Measurements from ENCODE around the gene DNAJC28. TPM values are rescaled to one million over a fixed set of nuclear protein-coding genes. Genes with fewer than 3 reads are reported as not detected.

Gene DNAJC28
- total RNA-seq: 1 to 10 TPM; 1.6 to 2.1 TPM
- polyA plus RNA-seq: 1 to 10 TPM in 1 of 3 donors, under 1 TPM in 2; 0.89 to 1.8 (median 0.94) TPM
- 0 to 4.8 (median 1.2) reads per million in 6 experiments for total RNA-seq

- DNase-seq (peak; percentile 93 to 100 (median 96)), ATAC-seq (peak; percentile 94 to 96)
- peak within 1 kb of the TSS; percentile 90 to 98 (median 94) for H3K27ac Mint-ChIP-seq
- H3K36me3 Mint-ChIP-seq: peaks cover 0 to 4% (median 0%) of the 10 kb centered on the region in 3 donors
- H3K4me3 Mint-ChIP-seq: peak within 1 kb of the TSS; percentile 85 to 98 (median 91)
- H3K4me1 Mint-ChIP-seq: peaks cover 5 to 15% (median 10%) of the 10 kb centered on the region in 4 donors
- H3K27me3 Mint-ChIP-seq: no peaks in the 10 kb centered on the region
- POLR2A ChIA-PET: interaction anchor here (0.6 to 3.5 kb wide), 9 partner anchors 9 to 275 kb away, joined by 3 to 112 read pairs (median 4); partner anchors contain the start of genes DONSON, GART, IFNAR1 and SON
- H3K9me3 Mint-ChIP-seq: no peaks in the 10 kb centered on the region
Measured at GRCh38 chr21:33491373-33492102, at the start of gene DNAJC28. Gene DNAJC28 (minus strand): TSS chr21:33491716. CDS start chr21:33489393, 2,323 bp downstream.

- ATAC-seq (no peak), DNase-seq (no peak)
- POLR2A ChIA-PET: interaction anchor here (1.2 to 4.3 kb wide), 8 partner anchors 18 to 770 kb away, joined by 3 to 82 read pairs (median 18); partner anchors contain the start of genes DNAJC28, DONSON, IFNAR1 and PAXBP1
- Mint-ChIP-seq H3K27ac (peak overlapping the region; percentile 99 to 100 (median 100)), H3K36me3 (peaks cover 13 to 35% (median 24%) of the 10 kb centered on the region in 3 donors), H3K4me3 (peak overlapping the region; percentile 92 to 100 (median 99)), H3K4me1 (peaks cover 22 to 51% (median 49%) of the 10 kb centered on the region in 4 donors), H3K27me3 (peaks cover 0 to 2% (median 0%) of the 10 kb centered on the region in 5 donors), H3K9me3 (no peaks in the 10 kb centered on the region)
Measured at GRCh38 chr21:33541105-33541711, 49.7 kb upstream of the DNAJC28 start.

GRCh38 chr21:33540711-33541104, 49.2 kb upstream of the DNAJC28 start:
- Mint-ChIP-seq H3K4me1 (peaks cover 22 to 46% (median 44%) of the 10 kb centered on the region in 4 donors), H3K4me3 (peak overlapping the region; percentile 61 to 100 (median 82)), H3K36me3 (peaks cover 13 to 36% (median 24%) of the 10 kb centered on the region in 3 donors), H3K9me3 (no peaks in the 10 kb centered on the region), H3K27me3 (peaks cover 0 to 2% (median 0%) of the 10 kb centered on the region in 5 donors), H3K27ac (peak overlapping the region; percentile 79 to 100 (median 94))
- DNase-seq (no peak), ATAC-seq (no peak)
- POLR2A ChIA-PET: interaction anchor here (1.8 to 4.3 kb wide), 4 partner anchors 20 to 60 kb away, joined by 3 to 82 read pairs (median 38); partner anchors contain the start of genes DNAJC28, DONSON and TMEM50B

GRCh38 chr21:33539616-33540015, 48.1 kb upstream of the DNAJC28 start:
- Mint-ChIP-seq H3K4me3 (no peak overlapping the region), H3K27me3 (peaks cover 0 to 2% (median 0%) of the 10 kb centered on the region in 5 donors), H3K27ac (peak overlapping the region in 6 of 10 donors; percentile 8 to 100 (median 64)), H3K9me3 (no peaks in the 10 kb centered on the region), H3K4me1 (peaks cover 22 to 38% (median 36%) of the 10 kb centered on the region in 4 donors), H3K36me3 (peaks cover 13 to 47% (median 24%) of the 10 kb centered on the region in 3 donors)
- no peak for ATAC-seq
- DNase-seq: no peak
- POLR2A ChIA-PET: interaction anchor here (0.6 to 4.3 kb wide), 2 partner anchors 59 to 399 kb away, joined by 3 to 82 read pairs; partner anchors contain the start of gene TMEM50B

- Mint-ChIP-seq H3K27ac (no peak overlapping the region), H3K4me3 (no peak overlapping the region), H3K4me1 (peaks cover 16 to 32% (median 26%) of the 10 kb centered on the region in 4 donors), H3K9me3 (no peaks in the 10 kb centered on the region), H3K36me3 (peaks cover 7 to 69% (median 29%) of the 10 kb centered on the region in 3 donors), H3K27me3 (no peaks in the 10 kb centered on the region)
- POLR2A ChIA-PET: interaction anchor here (0.9 kb wide), 1 partner anchor 57 kb away, joined by 3 read pairs; the partner anchor contains the start of gene TMEM50B
- ATAC-seq: no peak
- no peak for DNase-seq
Measured at GRCh38 chr21:33537212-33537611, 45.7 kb upstream of the DNAJC28 start.

- Mint-ChIP-seq H3K27ac (no peak overlapping the region), H3K36me3 (peaks cover 0 to 94% (median 24%) of the 10 kb centered on the region in 3 donors)
- no peak for ATAC-seq
Measured at GRCh38 chr21:33531007-33531406, 39.5 kb upstream of the DNAJC28 start.

GRCh38 chr21:33522953-33523349, 31.4 kb upstream of the DNAJC28 start:
- Mint-ChIP-seq H3K4me3 (no peak overlapping the region), H3K4me1 (no peaks in the 10 kb centered on the region), H3K9me3 (no peaks in the 10 kb centered on the region), H3K27me3 (no peaks in the 10 kb centered on the region), H3K36me3 (peaks cover 0 to 66% (median 14%) of the 10 kb centered on the region in 3 donors), H3K27ac (peak overlapping the region in 1 of 10 donors; percentile 28)
- DNase-seq: no peak
- POLR2A ChIA-PET: interaction anchor here (0.5 kb wide), 1 partner anchor 25 kb away, joined by 3 read pairs; no protein-coding TSS in a partner anchor
- ATAC-seq: no peak

More at GRCh38 chr21:33531007-33531406, 39.5 kb upstream of the DNAJC28 start:
- POLR2A ChIA-PET: no interaction called here
- DNase-seq: no peak
- no peaks in the 10 kb centered on the region for H3K9me3 Mint-ChIP-seq
- H3K4me3 Mint-ChIP-seq: no peak overlapping the region
- H3K27me3 Mint-ChIP-seq: no peaks in the 10 kb centered on the region
- H3K4me1 Mint-ChIP-seq: no peaks in the 10 kb centered on the region

- H3K27ac Mint-ChIP-seq: peak overlapping the region in 3 of 10 donors; percentile 28 to 54 (median 43)
Measured at GRCh38 chr21:33522297-33522952, 30.9 kb upstream of the DNAJC28 start.

GRCh38 chr21:33518899-33519298, 27.4 kb upstream of the DNAJC28 start:
- Mint-ChIP-seq H3K36me3 (peaks cover 4 to 70% (median 24%) of the 10 kb centered on the region in 3 donors), H3K27ac (peak overlapping the region in 1 of 10 donors; percentile 57), H3K27me3 (no peaks in the 10 kb centered on the region), H3K4me3 (no peak overlapping the region), H3K4me1 (peaks cover 0 to 4% (median 0%) of the 10 kb centered on the region in 4 donors), H3K9me3 (no peaks in the 10 kb centered on the region)
- DNase-seq (no peak), ATAC-seq (no peak)
- POLR2A ChIA-PET: interaction anchor here (0.7 kb wide), 1 partner anchor 1329 kb away, joined by 3 read pairs; no protein-coding TSS in a partner anchor

More at GRCh38 chr21:33522297-33522952, 30.9 kb upstream of the DNAJC28 start:
- no peaks in the 10 kb centered on the region for H3K9me3 Mint-ChIP-seq
- DNase-seq (no peak), ATAC-seq (no peak)
- no peak overlapping the region for H3K4me3 Mint-ChIP-seq
- POLR2A ChIA-PET: no interaction called here
- H3K36me3 Mint-ChIP-seq: peaks cover 0 to 66% (median 14%) of the 10 kb centered on the region in 3 donors
- H3K27me3 Mint-ChIP-seq: no peaks in the 10 kb centered on the region
- no peaks in the 10 kb centered on the region for H3K4me1 Mint-ChIP-seq

GRCh38 chr21:33514229-33514628, 22.7 kb upstream of the DNAJC28 start:
- Mint-ChIP-seq H3K36me3 (peaks cover 22 to 92% (median 23%) of the 10 kb centered on the region in 3 donors), H3K4me1 (peaks cover 0 to 4% (median 0%) of the 10 kb centered on the region in 4 donors), H3K27ac (no peak overlapping the region), H3K4me3 (no peak overlapping the region), H3K27me3 (no peaks in the 10 kb centered on the region), H3K9me3 (no peaks in the 10 kb centered on the region)
- DNase-seq (no peak), ATAC-seq (no peak)
- POLR2A ChIA-PET: interaction anchor here (0.6 to 1.2 kb wide), 2 partner anchors 24 to 34 kb away, joined by 3 to 6 read pairs; partner anchors contain the start of gene TMEM50B

GRCh38 chr21:33512481-33512880, 21.0 kb upstream of the DNAJC28 start:
- H3K9me3 Mint-ChIP-seq: no peaks in the 10 kb centered on the region
- H3K36me3 Mint-ChIP-seq: peaks cover 26 to 89% (median 28%) of the 10 kb centered on the region in 3 donors
- H3K4me3 Mint-ChIP-seq: no peak overlapping the region
- DNase-seq (no peak), ATAC-seq (no peak)
- H3K27ac Mint-ChIP-seq: no peak overlapping the region
- POLR2A ChIA-PET: interaction anchor here (0.7 kb wide), 1 partner anchor 33 kb away, joined by 3 read pairs; the partner anchor contains the start of gene TMEM50B
- peaks cover 0 to 4% (median 0%) of the 10 kb centered on the region in 4 donors for H3K4me1 Mint-ChIP-seq
- no peaks in the 10 kb centered on the region for H3K27me3 Mint-ChIP-seq
